SU-DHL-6 (cell line): ENCODE results near the gene RAB37.

Experiments
- H2AFZ ChIP-seq: fragments of 200-600 bp; sonication (generic); 2 replicates; pipeline ENCODE4 v1.6.1; 2014; ENCODE audit warnings: low read depth, mild to moderate bottlenecking, moderate library complexity, mixed read lengths, antibody characterized with exemption, low read length; ENCODE audit not compliant: severe bottlenecking
- H3F3A ChIP-seq: fragments of 200-600 bp; shearing (Covaris generic); 2 replicates; pipeline ENCODE4 v1.6.0; 2016; ENCODE audit warnings: antibody characterized with exemption, mild to moderate bottlenecking; ENCODE audit not compliant: insufficient read depth
- H3K27ac ChIP-seq: fragments of 200-600 bp; sonication (generic); 2 replicates; pipeline ENCODE4 v1.5.1; 2016; ENCODE audit warnings: low read depth, mild to moderate bottlenecking, low read length, moderate library complexity, mixed read lengths
- H3K27me3 ChIP-seq: fragments of 200-600 bp; sonication (generic), shearing (Covaris generic); 2 replicates; pipeline ENCODE4 v1.6.0; 2014; ENCODE audit warnings: mild to moderate bottlenecking, low read length
- H3K36me3 ChIP-seq: fragments of 200-600 bp; sonication (generic); 2 replicates; pipeline ENCODE4 v1.6.1; 2014; ENCODE audit warnings: mild to moderate bottlenecking, low read length, mixed read lengths
- H3K4me2 ChIP-seq: fragments of 300-600, 200-600 bp; shearing (Covaris generic), sonication (generic); 2 replicates; pipeline ENCODE4 v1.6.0; 2014; ENCODE audit warnings: low read length, low read depth, mild to moderate bottlenecking; ENCODE audit not compliant: poor library complexity, severe bottlenecking
- H3K4me3 ChIP-seq: fragments of 200-600 bp; sonication (generic); 2 replicates; pipeline ENCODE4 v1.5.1; 2014; ENCODE audit warnings: antibody characterized with exemption, low read length, mild to moderate bottlenecking, mixed read lengths; ENCODE audit not compliant: insufficient read depth, poor library complexity, severe bottlenecking
- H3K79me2 ChIP-seq: fragments of 200-600 bp; sonication (generic); 2 replicates; pipeline ENCODE4 v1.6.1; 2014; ENCODE audit warnings: mild to moderate bottlenecking, low read length, moderate library complexity; ENCODE audit not compliant: insufficient read depth
- H3K9ac ChIP-seq: fragments of 200-600 bp; sonication (generic); 2 replicates; pipeline ENCODE4 v1.7.0; 2014; ENCODE audit warnings: mild to moderate bottlenecking, low read length
- H3K9me2 ChIP-seq: fragments of 200-600 bp; sonication (generic); replicated peaks from 2 replicates; pipeline ENCODE4 v1.6.1; 2014; ENCODE audit warnings: low read length; ENCODE audit not compliant: insufficient read depth
- H3K9me3 ChIP-seq: fragments of 200-600 bp; sonication (generic); 2 replicates; pipeline ENCODE4 v1.6.1; 2014; ENCODE audit warnings: low read length, mixed read lengths; ENCODE audit not compliant: insufficient read depth
- H4K20me1 ChIP-seq: fragments of 200-600 bp; sonication (generic); 2 replicates; pipeline ENCODE4 v1.6.1; 2014; ENCODE audit warnings: low read depth, mild to moderate bottlenecking, antibody characterized with exemption, low read length, moderate library complexity, mixed read lengths
- EZH2phosphoT487 ChIP-seq: fragments of 200-600 bp; sonication (generic), shearing (Covaris generic); conservative IDR thresholded peaks from 2 replicates; pipeline ENCODE4 v1.6.1; 2018; ENCODE audit warnings: mild to moderate bottlenecking, antibody characterized with exemption, low read length, moderate library complexity, mixed read lengths
- TF ChIP-seq, protein P1 (sequence below): fragments of 200-600 bp; sonication (generic); IDR thresholded peaks from one replicate; pipeline ENCODE4 v1.5.1; 2017; ENCODE audit warnings: antibody characterized with exemption, mild to moderate bottlenecking, low read length, moderate library complexity; ENCODE audit not compliant: insufficient read depth, poor library complexity, severe bottlenecking

Gene RAB37

DNA sequence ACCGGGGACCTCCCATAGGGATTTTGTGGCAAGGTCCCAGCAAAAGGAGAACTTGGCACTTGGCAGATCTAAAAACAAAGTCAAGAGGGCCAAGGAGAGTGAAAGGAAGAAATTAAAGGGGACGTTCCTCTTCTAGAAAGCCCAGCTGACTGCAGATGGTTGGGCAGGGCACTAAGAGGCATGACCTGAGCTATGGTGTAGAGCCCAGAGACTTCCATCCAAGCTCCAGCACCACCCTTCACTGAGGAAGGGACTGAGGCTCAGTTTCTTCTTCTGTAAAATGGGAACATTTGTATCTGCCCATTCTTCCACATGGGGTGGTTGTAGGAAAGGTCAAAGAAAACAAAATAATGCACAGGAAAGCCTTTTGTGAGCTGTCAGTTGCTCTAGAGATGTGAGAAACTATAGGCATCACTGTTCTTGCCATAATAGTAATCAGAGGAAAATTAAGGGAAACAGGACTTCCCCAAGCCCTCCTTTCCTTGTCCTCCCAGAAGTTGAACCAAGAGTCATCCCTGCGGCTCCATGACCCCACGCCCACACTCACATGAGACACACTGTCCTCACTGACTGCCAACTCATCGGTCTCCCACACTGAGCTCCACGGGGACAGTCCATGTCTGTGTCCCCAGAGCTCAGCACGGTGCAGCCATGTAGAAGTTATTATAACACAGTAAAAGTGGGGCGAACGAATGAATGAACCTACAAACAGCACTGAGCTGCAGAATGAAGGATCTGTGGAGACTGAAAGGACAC lies 34.8 kb upstream of the RAB37 start:
- Histone ChIP-seq H3K9me2 (no peaks in the 10 kb centered on the region), H3K9me3 (no peaks in the 10 kb centered on the region), H4K20me1 (no peaks in the 10 kb centered on the region), H3K36me3 (no peaks in the 10 kb centered on the region), H3K79me2 (no peaks in the 10 kb centered on the region), H2AFZ (no peak overlapping the region), H3K27ac (no peak overlapping the region), H3K4me2 (no peak overlapping the region), H3K27me3 (no peaks in the 10 kb centered on the region), H3F3A (no peaks in the 10 kb centered on the region), H3K4me3 (no peak overlapping the region), H3K9ac (no peak overlapping the region)
- no peak for TF ChIP-seq EZH2phosphoT487
- TF ChIP-seq, protein P1, sequence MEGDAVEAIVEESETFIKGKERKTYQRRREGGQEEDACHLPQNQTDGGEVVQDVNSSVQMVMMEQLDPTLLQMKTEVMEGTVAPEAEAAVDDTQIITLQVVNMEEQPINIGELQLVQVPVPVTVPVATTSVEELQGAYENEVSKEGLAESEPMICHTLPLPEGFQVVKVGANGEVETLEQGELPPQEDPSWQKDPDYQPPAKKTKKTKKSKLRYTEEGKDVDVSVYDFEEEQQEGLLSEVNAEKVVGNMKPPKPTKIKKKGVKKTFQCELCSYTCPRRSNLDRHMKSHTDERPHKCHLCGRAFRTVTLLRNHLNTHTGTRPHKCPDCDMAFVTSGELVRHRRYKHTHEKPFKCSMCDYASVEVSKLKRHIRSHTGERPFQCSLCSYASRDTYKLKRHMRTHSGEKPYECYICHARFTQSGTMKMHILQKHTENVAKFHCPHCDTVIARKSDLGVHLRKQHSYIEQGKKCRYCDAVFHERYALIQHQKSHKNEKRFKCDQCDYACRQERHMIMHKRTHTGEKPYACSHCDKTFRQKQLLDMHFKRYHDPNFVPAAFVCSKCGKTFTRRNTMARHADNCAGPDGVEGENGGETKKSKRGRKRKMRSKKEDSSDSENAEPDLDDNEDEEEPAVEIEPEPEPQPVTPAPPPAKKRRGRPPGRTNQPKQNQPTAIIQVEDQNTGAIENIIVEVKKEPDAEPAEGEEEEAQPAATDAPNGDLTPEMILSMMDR, result no peak

GRCh38 chr17:74703311-74703710 lies 33.7 kb upstream of the RAB37 start:
- no peaks in the 10 kb centered on the region for H4K20me1 ChIP-seq
- no peak for TF ChIP-seq EZH2phosphoT487
- TF ChIP-seq, protein P1, result no peak
- no peak overlapping the region for H3K27ac ChIP-seq
- H3K4me3 ChIP-seq, result no peak overlapping the region
- no peak overlapping the region for H3K9ac ChIP-seq
- no peaks in the 10 kb centered on the region for H3K79me2 ChIP-seq
- H3K27me3 ChIP-seq, result no peaks in the 10 kb centered on the region
- H3K9me3 ChIP-seq, result no peaks in the 10 kb centered on the region
- no peaks in the 10 kb centered on the region for H3K36me3 ChIP-seq
- no peaks in the 10 kb centered on the region for H3F3A ChIP-seq
- no peak overlapping the region for H3K4me2 ChIP-seq
- no peaks in the 10 kb centered on the region for H3K9me2 ChIP-seq
- H2AFZ ChIP-seq, result no peak overlapping the region

DNA sequence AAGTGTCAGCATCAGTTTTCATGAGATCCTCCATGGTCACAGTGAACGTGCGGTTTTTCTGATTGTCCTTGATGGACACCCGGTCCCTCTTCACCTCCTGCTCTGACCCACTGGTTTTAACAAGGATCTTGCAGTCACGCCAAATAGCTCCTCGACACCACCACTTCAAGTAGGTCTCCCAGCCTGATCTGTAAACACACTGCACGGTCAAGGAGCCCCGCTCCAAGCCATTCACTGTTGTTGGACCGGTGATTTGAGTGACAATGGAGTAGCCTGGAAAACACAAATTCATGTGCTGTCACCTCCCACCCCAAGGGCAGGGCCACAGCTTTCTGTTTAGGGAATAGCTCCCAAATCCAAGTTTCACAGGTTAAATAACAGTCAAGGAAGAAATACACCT lies 32.5 kb upstream of the RAB37 start:
- H3K9me3 ChIP-seq, result no peaks in the 10 kb centered on the region
- H3K27me3 ChIP-seq, result no peaks in the 10 kb centered on the region
- no peaks in the 10 kb centered on the region for H3K9me2 ChIP-seq
- H2AFZ ChIP-seq, result no peak overlapping the region
- H3K27ac ChIP-seq, result no peak overlapping the region
- no peaks in the 10 kb centered on the region for H3F3A ChIP-seq
- H3K4me2 ChIP-seq, result no peak overlapping the region
- no peak overlapping the region for H3K9ac ChIP-seq
- no peaks in the 10 kb centered on the region for H3K36me3 ChIP-seq
- H4K20me1 ChIP-seq, result no peaks in the 10 kb centered on the region
- no peak overlapping the region for H3K4me3 ChIP-seq
- TF ChIP-seq, protein P1, result no peak
- no peak for TF ChIP-seq EZH2phosphoT487
- H3K79me2 ChIP-seq, result no peaks in the 10 kb centered on the region
